HCT116 (cell line): ENCODE results near the gene UMODL1.

Source experiments
- CEBPB ChIP-seq: IDR thresholded peaks from 2 replicates; pipeline ENCODE4 v1.6.1; 2012; ENCODE audit warnings: low read depth
- CTCF ChIP-seq, 3 experiments: fragments of 200-600 bp in 1 of 3; sonication (generic) in 1 of 3; IDR thresholded peaks in 2 of 3; conservative IDR thresholded peaks in 1 of 3; 2 replicates each; pipeline ENCODE4 v1.5.1; 2012 to 2017; ENCODE audit warnings: low read depth in 2 of 3, low read length in 2 of 3, antibody characterized with exemption in 1 of 3, borderline replicate concordance in 1 of 3, control low read depth in 1 of 3, mild to moderate bottlenecking in 1 of 3, mixed read lengths in 1 of 3, mixed run types in 1 of 3, moderate library complexity in 1 of 3; ENCODE audit not compliant: insufficient read depth in 1 of 3
- EZH2 ChIP-seq: fragments of 200-600 bp; sonication (generic); IDR thresholded peaks from 2 replicates; pipeline ENCODE4 v1.6.1; 2017; ENCODE audit warnings: antibody characterized with exemption, mixed run types
- EZH2phosphoT487 ChIP-seq: fragments of 200-600 bp; IDR thresholded peaks from 2 replicates; pipeline ENCODE4 v1.6.1; 2018; ENCODE audit warnings: antibody characterized with exemption, borderline replicate concordance
- MAX ChIP-seq: IDR thresholded peaks from 2 replicates; pipeline ENCODE4 v1.6.1; 2012
- POLR2A ChIP-seq: IDR thresholded peaks from 2 replicates; pipeline ENCODE4 v1.7.0; 2011; ENCODE audit warnings: borderline replicate concordance; ENCODE audit not compliant: insufficient read depth, insufficient read length; ENCODE audit errors: extremely low read depth
- POLR2AphosphoS5 ChIP-seq: IDR thresholded peaks from 2 replicates; pipeline ENCODE4 v1.6.1; 2011; ENCODE audit warnings: mild to moderate bottlenecking, low read depth, low read length, moderate library complexity
- SIN3A ChIP-seq: IDR thresholded peaks from 2 replicates; pipeline ENCODE4 v1.6.1; 2012; ENCODE audit warnings: low read depth
- SP1 ChIP-seq: IDR thresholded peaks from 2 replicates; pipeline ENCODE4 v1.6.1; 2012; ENCODE audit warnings: low read depth
- TF ChIP-seq, protein P1 (sequence below): IDR thresholded peaks from 2 replicates; pipeline ENCODE4 v1.6.1; 2012; ENCODE audit warnings: low read depth

GRCh38 chr21:42084079-42084478 is 13.0 kb downstream of the UMODL1 start:
- TF ChIP-seq CTCF (IDR thresholded peaks at IDR 0.05 in 2 of 3, conservative IDR thresholded peaks at IDR 0.05 in 1 of 3; ENCODE audit: borderline replicate concordance in 1 of 3, insufficient read depth in 1 of 3, low read depth in 2 of 3, low read length in 2 of 3) (no peak), SIN3A (no peak), POLR2A (no peak), MAX (no peak), POLR2AphosphoS5 (no peak), CEBPB (no peak), EZH2 (no peak), SP1 (no peak), EZH2phosphoT487 (no peak)
- TF ChIP-seq, protein P1, sequence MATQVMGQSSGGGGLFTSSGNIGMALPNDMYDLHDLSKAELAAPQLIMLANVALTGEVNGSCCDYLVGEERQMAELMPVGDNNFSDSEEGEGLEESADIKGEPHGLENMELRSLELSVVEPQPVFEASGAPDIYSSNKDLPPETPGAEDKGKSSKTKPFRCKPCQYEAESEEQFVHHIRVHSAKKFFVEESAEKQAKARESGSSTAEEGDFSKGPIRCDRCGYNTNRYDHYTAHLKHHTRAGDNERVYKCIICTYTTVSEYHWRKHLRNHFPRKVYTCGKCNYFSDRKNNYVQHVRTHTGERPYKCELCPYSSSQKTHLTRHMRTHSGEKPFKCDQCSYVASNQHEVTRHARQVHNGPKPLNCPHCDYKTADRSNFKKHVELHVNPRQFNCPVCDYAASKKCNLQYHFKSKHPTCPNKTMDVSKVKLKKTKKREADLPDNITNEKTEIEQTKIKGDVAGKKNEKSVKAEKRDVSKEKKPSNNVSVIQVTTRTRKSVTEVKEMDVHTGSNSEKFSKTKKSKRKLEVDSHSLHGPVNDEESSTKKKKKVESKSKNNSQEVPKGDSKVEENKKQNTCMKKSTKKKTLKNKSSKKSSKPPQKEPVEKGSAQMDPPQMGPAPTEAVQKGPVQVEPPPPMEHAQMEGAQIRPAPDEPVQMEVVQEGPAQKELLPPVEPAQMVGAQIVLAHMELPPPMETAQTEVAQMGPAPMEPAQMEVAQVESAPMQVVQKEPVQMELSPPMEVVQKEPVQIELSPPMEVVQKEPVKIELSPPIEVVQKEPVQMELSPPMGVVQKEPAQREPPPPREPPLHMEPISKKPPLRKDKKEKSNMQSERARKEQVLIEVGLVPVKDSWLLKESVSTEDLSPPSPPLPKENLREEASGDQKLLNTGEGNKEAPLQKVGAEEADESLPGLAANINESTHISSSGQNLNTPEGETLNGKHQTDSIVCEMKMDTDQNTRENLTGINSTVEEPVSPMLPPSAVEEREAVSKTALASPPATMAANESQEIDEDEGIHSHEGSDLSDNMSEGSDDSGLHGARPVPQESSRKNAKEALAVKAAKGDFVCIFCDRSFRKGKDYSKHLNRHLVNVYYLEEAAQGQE: no peak
